ENCODE results near the gene ACVR1B.

Gene ACVR1B

GRCh38 chr12:52026263-52026662 is 74.8 kb downstream of the ACVR1B start:
- DNase-seq = no peak

DNA sequence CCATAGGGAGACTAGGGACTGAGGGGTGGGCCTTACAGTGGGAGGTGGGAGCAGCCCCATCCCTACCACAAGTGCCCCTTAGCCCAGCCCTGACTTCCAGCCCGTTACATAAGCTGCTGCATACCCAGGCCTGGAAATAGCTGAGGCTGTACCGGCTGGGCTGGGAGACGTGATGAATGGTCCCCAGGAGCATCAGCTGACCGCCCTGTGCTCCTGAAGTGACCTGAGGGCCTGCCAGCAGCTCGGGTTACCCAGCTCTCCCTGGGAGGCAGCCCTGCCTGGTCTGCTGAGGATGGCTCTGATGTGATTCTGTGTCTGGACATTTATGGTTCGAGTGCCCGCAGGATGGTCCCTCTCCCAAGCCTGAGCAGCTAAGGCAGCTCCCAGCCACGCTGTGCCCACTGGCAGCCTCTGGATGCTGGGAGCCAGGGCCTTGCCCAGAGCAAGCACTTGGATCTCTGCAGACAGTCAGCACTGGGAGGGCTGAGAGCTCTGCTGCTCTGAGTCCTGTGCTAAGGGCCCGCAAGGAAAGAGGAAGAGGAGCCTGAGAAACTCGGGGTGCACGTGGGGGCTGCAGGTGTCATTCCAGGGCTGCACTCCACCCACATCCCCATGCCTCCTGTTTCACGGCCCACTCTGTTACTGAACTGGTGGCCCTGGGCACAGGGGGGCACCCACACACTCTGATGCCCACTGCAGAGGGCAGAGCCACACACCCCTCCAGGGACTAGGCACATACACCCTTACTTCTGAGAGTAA is 75.8 kb downstream of the ACVR1B start:
- no peak for DNase-seq

- DNase-seq = peak; percentile 43
Observed at GRCh38 chr12:52029685-52030084, 78.2 kb downstream of the ACVR1B start.

- DNase-seq = no peak
Observed at GRCh38 chr12:52032446-52032803, 80.9 kb downstream of the ACVR1B start.

DNA sequence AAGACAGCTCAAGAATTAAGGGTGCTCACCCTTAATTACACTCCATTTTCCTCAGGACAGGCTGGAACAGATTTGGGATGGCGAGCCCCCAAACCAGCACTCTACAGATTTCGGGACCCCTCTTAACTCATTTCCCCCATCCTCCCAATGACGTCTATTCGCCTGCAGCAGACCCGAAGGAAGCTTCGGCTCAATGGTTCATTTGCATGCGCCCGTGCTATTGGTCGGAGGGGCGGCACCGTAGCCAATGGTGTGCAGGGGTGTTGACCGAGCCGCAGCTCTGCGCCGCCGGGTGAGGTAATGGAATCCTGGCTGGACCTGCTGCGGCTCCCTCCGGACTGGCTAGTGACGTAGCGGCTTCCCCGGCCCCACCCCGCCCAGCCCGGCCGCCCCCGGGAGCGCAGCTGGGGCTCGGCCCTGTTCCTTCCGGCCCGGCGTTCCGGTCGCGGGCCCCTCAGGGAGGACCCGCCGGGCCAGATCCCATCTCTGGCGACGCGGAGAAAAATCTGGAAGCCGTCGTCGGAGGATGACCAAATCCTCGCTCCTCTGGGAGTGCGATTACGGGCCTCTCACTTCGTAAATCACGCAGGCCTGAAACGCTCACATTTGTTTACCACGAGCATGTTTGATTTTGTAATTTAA is 81.4 kb downstream of the ACVR1B start:
- peak; percentile 81 for DNase-seq

DNA sequence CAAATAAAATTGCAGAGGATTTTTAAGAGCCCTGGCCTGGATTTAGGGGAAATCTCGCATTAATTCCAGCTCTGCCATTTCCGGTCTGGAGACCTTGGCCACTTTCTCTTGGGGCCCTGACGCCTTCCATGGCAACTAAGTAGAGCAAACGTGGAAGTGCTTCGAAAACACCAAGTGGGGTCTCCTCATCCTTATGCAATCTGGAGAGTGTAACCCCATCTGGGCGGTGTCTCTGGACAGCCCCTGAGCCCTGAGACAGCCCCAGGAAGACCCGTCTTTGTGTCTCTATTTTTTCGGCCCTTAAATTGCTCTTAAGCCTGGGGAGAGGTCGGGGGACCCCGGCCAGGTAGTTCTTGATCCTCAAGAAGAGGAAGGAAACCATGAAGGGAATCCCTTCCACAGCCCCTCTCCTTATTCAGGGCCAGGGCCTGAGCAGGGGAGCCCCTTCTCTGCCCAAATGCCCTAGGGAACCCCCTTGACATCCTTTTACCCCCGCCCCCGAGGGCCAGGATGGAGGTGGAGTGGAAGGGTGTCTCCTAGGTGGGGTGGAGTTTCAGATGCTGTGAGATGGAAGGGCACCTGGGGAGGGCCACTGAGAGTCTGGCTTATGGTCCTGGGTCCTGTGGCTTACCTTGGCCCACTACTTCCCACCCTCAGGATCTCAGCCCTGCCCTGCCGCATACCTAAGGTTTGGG is 82.1 kb downstream of the ACVR1B start:
- no peak for DNase-seq

GRCh38 chr12:52035190-52035589 is 83.7 kb downstream of the ACVR1B start:
- no peak for DNase-seq

GRCh38 chr12:52035926-52036325 is 84.4 kb downstream of the ACVR1B start:
- DNase-seq = no peak

- peak; percentile 30 for DNase-seq
Observed at GRCh38 chr12:52036587-52037171, 85.2 kb downstream of the ACVR1B start.

DNA sequence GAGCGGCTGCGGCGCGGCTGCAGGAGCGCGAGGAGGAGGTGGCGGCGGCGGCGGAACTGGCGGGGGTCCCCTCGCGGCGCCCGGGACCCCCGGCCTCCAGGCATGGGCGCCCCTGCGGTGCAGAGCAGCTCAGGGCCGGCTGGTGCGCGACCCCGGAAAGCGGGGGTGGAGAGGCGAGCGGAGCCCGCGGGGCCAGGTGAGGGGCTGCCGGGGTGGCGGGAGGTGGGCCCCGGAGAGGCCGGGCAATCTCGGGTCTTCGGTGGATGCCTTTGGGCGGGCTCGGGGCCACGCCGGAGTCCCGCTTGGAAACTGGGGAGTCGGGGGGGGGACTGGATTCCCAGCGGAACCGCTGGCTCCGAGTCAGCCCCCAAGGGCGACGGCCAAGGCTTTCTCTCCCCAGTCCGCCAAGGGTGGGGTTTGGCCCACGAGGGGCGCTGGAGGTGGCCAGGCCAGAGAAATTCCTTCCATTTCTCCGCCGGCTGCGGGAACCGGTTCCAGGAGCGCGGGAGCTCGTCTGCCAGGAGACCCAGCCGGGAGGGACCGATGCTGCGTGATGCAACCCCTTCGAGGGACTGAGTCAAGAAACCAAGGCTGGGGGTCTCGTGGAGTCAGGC is 85.9 kb downstream of the ACVR1B start:
- DNase-seq = no peak

- DNase-seq = no peak
Observed at GRCh38 chr12:52038447-52038846, 86.9 kb downstream of the ACVR1B start.

DNA sequence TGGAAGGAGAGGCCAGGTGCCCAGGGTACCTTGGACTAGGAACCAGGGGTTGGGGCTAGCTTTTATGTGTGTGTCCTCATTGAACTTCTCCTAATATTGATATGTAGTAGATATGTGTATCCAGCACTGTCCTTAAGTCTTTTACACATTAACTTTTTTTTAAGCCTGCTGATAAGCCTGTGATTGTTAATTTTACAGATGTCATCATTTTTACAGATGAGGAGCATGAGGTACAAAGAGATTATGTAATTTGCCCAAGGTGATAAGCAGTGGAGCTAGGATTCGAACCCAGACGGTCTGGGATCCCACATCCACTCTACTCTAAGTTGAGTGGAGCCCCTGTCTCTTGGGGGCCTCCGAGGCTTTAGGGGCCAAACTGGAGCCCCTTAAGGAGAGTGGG is 89.5 kb downstream of the ACVR1B start:
- DNase-seq = no peak

GRCh38 chr12:52041695-52042123 is 90.2 kb downstream of the ACVR1B start:
- DNase-seq = no peak

DNA sequence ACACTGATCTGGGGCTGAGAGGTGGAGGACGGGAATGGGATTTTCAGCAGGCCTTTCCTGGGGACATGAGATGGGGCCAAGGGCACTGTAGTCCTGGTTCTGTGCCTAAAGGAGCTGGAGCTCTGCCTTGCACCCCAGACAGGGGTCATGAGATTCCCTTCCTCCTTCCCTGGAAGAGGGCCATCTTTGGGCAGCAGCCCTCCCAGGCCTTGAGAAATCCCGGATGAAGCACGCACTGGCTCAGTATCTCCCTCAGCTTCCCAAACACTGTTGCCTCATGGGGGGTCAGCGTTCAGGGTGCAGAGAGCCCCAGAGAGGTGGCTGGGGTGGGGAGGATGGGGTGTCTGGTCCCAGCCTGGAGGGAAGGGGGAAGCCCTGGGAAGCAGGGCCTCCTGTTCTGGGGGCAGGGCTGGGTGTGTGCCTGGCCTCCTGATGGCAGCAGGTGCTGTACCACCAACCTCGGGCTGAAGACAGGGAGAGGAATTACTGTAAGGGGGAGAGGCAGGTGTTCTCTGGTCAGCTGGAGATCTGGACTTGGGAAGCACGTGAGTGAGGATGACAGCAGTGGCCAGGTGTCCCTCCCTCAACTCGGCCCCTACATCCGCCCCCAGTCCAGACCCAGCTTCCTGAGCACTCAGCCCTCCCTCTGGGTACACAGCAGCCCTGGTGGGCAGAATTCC is 91.3 kb downstream of the ACVR1B start:
- no peak for DNase-seq

DNA sequence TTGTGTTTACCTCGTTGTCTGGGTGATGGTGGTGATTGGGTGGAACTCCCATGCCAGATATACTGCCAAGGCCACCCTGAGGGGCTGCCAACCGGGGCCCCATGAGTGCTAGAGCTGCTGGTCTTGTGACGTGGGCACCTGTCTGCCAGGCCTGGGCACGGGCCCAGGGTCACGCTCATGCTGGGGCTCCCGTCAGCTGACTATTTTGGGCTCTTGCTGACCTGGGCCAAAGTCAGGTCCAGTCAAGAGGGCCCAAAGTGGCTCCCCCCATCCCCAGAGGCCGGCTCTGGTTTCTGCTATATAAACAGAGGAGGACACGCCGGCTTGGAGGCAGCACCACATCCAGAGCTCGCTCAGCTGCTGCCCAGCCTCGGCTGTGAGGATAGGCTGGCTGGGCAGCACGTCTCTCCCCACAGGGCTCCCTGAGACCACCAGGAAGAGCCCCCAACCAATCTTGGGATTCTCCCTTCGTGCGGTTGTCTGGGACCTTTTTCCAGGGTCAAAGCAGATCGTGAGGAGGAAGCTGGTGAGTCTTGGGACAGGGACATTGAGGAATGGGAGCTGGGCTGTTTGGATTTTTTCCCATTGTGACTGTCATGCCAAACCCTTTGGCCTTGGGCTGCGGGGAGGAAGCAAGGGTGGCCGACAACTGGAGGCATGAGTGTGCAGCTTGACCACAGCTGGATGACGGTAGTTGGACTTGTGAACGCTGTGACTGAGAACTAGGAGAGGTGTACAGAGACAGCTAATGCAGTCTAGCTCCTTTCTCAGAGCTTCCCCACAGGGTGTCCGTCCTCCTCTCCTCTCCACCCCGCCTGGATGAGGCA is 92.1 kb downstream of the ACVR1B start:
- DNase-seq = no peak

GRCh38 chr12:52044292-52044983 is 92.9 kb downstream of the ACVR1B start:
- DNase-seq = no peak

DNA sequence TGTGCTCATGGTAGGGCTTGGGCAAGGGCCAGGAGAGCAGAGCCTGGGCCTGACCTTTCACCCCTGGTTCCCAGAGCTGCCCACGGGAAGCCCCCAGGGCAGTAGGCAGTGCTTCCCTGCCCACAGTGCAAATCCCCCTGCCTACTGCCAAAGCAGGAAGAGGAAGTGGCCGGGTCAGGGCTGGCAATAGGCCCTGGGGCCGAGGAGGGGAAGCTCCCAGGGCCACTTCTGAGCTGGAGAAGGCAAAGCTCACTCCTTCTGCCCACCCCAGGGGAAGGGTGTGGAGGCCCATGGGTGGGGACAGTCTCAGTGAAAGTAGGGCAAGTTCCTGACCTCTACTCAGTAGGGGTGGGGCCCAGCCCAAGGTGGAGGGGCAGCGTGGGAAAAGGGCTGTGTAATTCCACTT is 94.3 kb downstream of the ACVR1B start:
- no peak for DNase-seq
